PC-3 (cell line): ENCODE measurements around the gene POLD4. TPM values are rescaled to one million over a fixed set of nuclear protein-coding genes. Genes with fewer than 3 reads are reported as not detected.

Source experiments
- ATAC-seq: fragments of 200-7000 bp; cut with Tn5 transposase; 2 replicates; pipeline ENCODE4 v1.9.1; 2020; ENCODE audit warnings: mild to moderate bottlenecking, moderate library complexity
- BruUV-seq: library from RNA; stranded (reverse); fragments of 400-500 nt; replicated peaks from 2 replicates; lab custom pipeline; 2021; lab: Mats Ljungman, UMichigan
- CTCF ChIA-PET: fragments of 300-600 bp; sonication (Branson Sonifier 250); formaldehyde crosslinking; loops from one replicate; lab custom pipeline; 2022; ENCODE audit warnings: antibody characterized with exemption; lab: Charles Lee
- POLR2A ChIA-PET: fragments of 300-600 bp; sonication (Branson Sonifier 250); formaldehyde crosslinking; loops from one replicate; lab custom pipeline; 2022; ENCODE audit warnings: antibody characterized with exemption; ENCODE audit not compliant: unreplicated experiment; lab: Charles Lee
- DNase-seq: peaks from one replicate; pipeline ENCODE4 v3.0.0-alpha.2; 2015
- H2AFZ ChIP-seq: fragments of 300-600 bp; sonication (generic); 2 replicates; pipeline ENCODE4 v1.6.0; 2016; ENCODE audit warnings: antibody characterized with exemption, low read length
- H3F3A ChIP-seq: fragments of 300-600 bp; sonication (generic); one replicate; pipeline ENCODE4 v1.6.0; 2017; ENCODE audit warnings: antibody characterized with exemption, low read length, control low read depth, mild to moderate bottlenecking; ENCODE audit not compliant: unreplicated experiment
- H3K27ac ChIP-seq: fragments of 300-600 bp; sonication (generic); 2 replicates; pipeline ENCODE4 v1.5.1; 2016; ENCODE audit warnings: mild to moderate bottlenecking, low read length
- H3K27me3 ChIP-seq: fragments of 300-600 bp; sonication (generic); 2 replicates; pipeline ENCODE4 v1.6.1; 2016; ENCODE audit warnings: low read length, mixed read lengths
- H3K36me3 ChIP-seq: fragments of 300-600 bp; sonication (generic); 2 replicates; pipeline ENCODE4 v1.6.1; 2016; ENCODE audit warnings: low read depth, mixed run types, low read length, mixed read lengths
- H3K4me1 ChIP-seq: fragments of 300-600 bp; sonication (generic); 2 replicates; pipeline ENCODE4 v1.5.1; 2016; ENCODE audit warnings: low read length; ENCODE audit not compliant: insufficient read depth
- H3K4me2 ChIP-seq: fragments of 300-600 bp; sonication (generic); 2 replicates; pipeline ENCODE4 v1.6.0; 2016; ENCODE audit warnings: low read length
- H3K4me3 ChIP-seq: fragments of 300-600 bp; sonication (generic); 2 replicates; pipeline ENCODE4 v1.5.1; 2016; ENCODE audit warnings: mild to moderate bottlenecking, low read length, mixed read lengths
- H3K79me2 ChIP-seq: fragments of 300-600 bp; sonication (generic); 2 replicates; pipeline ENCODE4 v1.6.1; 2017; ENCODE audit warnings: low read length, mixed read lengths
- H3K9ac ChIP-seq: fragments of 300-600 bp; sonication (generic); 2 replicates; pipeline ENCODE4 v1.6.0; 2016; ENCODE audit warnings: mild to moderate bottlenecking, low read length
- H3K9me2 ChIP-seq: fragments of 300-600 bp; sonication (generic); replicated peaks from 2 replicates; pipeline ENCODE4 v1.6.1; 2016; ENCODE audit warnings: mixed run types, low read length, mixed read lengths
- H3K9me3 ChIP-seq: fragments of 300-600 bp; sonication (generic); 2 replicates; pipeline ENCODE4 v1.6.1; 2016; ENCODE audit warnings: low read length, mixed read lengths
- H4K20me1 ChIP-seq: fragments of 300-600 bp; sonication (generic); 2 replicates; pipeline ENCODE4 v1.6.1; 2016; ENCODE audit warnings: low read length, mixed read lengths
- CTCF ChIP-seq: fragments of 300-600 bp; sonication (generic); conservative IDR thresholded peaks from 2 replicates; pipeline ENCODE4 v1.5.1; 2017; ENCODE audit warnings: antibody characterized with exemption, low read depth, mild to moderate bottlenecking, low read length
- EZH2 ChIP-seq: fragments of 300-600 bp; sonication (generic); IDR thresholded peaks from one replicate; pipeline ENCODE4 v1.6.1; 2017; ENCODE audit warnings: antibody characterized with exemption, mild to moderate bottlenecking, low read length; ENCODE audit not compliant: unreplicated experiment
- EZH2phosphoT487 ChIP-seq: fragments of 300-600 bp; sonication (generic); IDR thresholded peaks from 2 replicates; pipeline ENCODE4 v1.6.1; 2018; ENCODE audit warnings: mild to moderate bottlenecking, antibody characterized with exemption, low read length, borderline replicate concordance
- intact Hi-C: fragments of 100-400 bp; cut with micrococcal nuclease; formaldehyde crosslinking; loops from 2 replicates; pipeline ENCODE4 v1.9.0; 2023
- total RNA-seq: library from RNA; depleted of rRNA; stranded (reverse); fragments of >200 nt; gene quantifications from 2 replicates; pipeline ENCODE4 v1.2.3, GENCODE V29; 2014

POLD4 gene
- total RNA-seq, 1 experiment from 2014 or later = 81.5 TPM

- TF ChIP-seq EZH2 = no peak
- TF ChIP-seq CTCF = no peak
- no peaks in the 10 kb centered on the region for H3K4me1 ChIP-seq
- no peaks in the 10 kb centered on the region for H3K9me2 ChIP-seq
- no peaks in the 10 kb centered on the region for H3K9me3 ChIP-seq
- ChIA-PET POLR2A (no interaction called here), CTCF (interaction anchor here (0.7 kb wide), 1 partner anchor 60 kb away, joined by 5 read pairs; the partner anchor contains the start of gene RAD9A)
- H2AFZ ChIP-seq = no peak overlapping the region
- H3K4me2 ChIP-seq = no peak overlapping the region
- no peaks in the 10 kb centered on the region for H4K20me1 ChIP-seq
- H3K79me2 ChIP-seq = no peaks in the 10 kb centered on the region
- no TSS peak for BruUV-seq
- no peak overlapping the region for H3K4me3 ChIP-seq
- intact Hi-C loops = no loop called here
- peaks cover 5% of the 10 kb centered on the region for H3F3A ChIP-seq
- H3K9ac ChIP-seq = no peak overlapping the region
- ATAC-seq (no peak), DNase-seq (no peak)
- H3K27ac ChIP-seq = no peak overlapping the region
- H3K27me3 ChIP-seq = no peaks in the 10 kb centered on the region
- H3K36me3 ChIP-seq = no peaks in the 10 kb centered on the region
Measured at GRCh38 chr11:67332081-67332691, 21.2 kb downstream of the POLD4 start.

- Histone ChIP-seq H3K9me3 (no peaks in the 10 kb centered on the region), H3K27ac (no peak overlapping the region), H3K9me2 (no peaks in the 10 kb centered on the region), H3K27me3 (no peaks in the 10 kb centered on the region), H4K20me1 (no peaks in the 10 kb centered on the region), H3K9ac (no peak overlapping the region), H3K79me2 (peaks cover 15% of the 10 kb centered on the region), H2AFZ (no peak overlapping the region), H3K4me1 (peaks cover 9% of the 10 kb centered on the region; the same call in 1 of the 2 replicates), H3K4me2 (no peak overlapping the region), H3K36me3 (no peaks in the 10 kb centered on the region), H3F3A (no peaks in the 10 kb centered on the region), H3K4me3 (no peak overlapping the region)
- ChIA-PET CTCF (no interaction called here), POLR2A (no interaction called here)
- no TSS peak for BruUV-seq
- no peak for TF ChIP-seq EZH2
- TF ChIP-seq CTCF = no peak
- no peak for TF ChIP-seq EZH2phosphoT487
- intact Hi-C loops = no loop called here
- no peak for ATAC-seq
- DNase-seq = no peak
Measured at GRCh38 chr11:67323526-67323925, 29.8 kb downstream of the POLD4 start.

- DNase-seq (no peak), ATAC-seq (no peak)
- no peaks in the 10 kb centered on the region for H3K27me3 ChIP-seq
- H2AFZ ChIP-seq = no peak overlapping the region
- H3K4me2 ChIP-seq = no peak overlapping the region
- no peaks in the 10 kb centered on the region for H3K9me3 ChIP-seq
- BruUV-seq = no TSS peak
- H3K9ac ChIP-seq = no peak overlapping the region
- no peaks in the 10 kb centered on the region for H4K20me1 ChIP-seq
- intact Hi-C loops = no loop called here
- H3K79me2 ChIP-seq = peaks cover 21% of the 10 kb centered on the region
- H3F3A ChIP-seq = no peaks in the 10 kb centered on the region
- H3K36me3 ChIP-seq = no peaks in the 10 kb centered on the region
- no peak overlapping the region for H3K27ac ChIP-seq
- H3K4me3 ChIP-seq = no peak overlapping the region
- peaks cover 12% of the 10 kb centered on the region; the same call in 1 of the 2 replicates for H3K4me1 ChIP-seq
- POLR2A ChIA-PET = no interaction called here
- TF ChIP-seq EZH2 = no peak
- TF ChIP-seq EZH2phosphoT487 = no peak
- TF ChIP-seq CTCF = no peak
- H3K9me2 ChIP-seq = no peaks in the 10 kb centered on the region
- CTCF ChIA-PET = interaction anchor here (1.5 kb wide), 1 partner anchor 60 kb away, joined by 5 read pairs; no protein-coding TSS in a partner anchor
Measured at GRCh38 chr11:67322049-67322448, 31.3 kb downstream of the POLD4 start.
